Measurements from ENCODE around the gene TACR1.

TACR1 gene

GRCh38 chr2:75006041-75006440, 193.3 kb downstream of the TACR1 start:
- TF ChIP-seq CTCF (IDR thresholded peaks at IDR 0.05; ENCODE audit: control insufficient read depth, insufficient read depth, low read depth, low read length, missing control alignments): no peak
- no peak overlapping the region for H3K4me3 ChIP-seq (ENCODE audit: control insufficient read depth, low read depth, low read length)
- no peak for DNase-seq (ENCODE audit: low read depth)

GRCh38 chr2:75003773-75004172, 195.5 kb downstream of the TACR1 start:
- no peak overlapping the region for H3K4me3 ChIP-seq (ENCODE audit: control insufficient read depth, low read depth, low read length)
- DNase-seq (ENCODE audit: low read depth): no peak
- no peak for TF ChIP-seq CTCF (IDR thresholded peaks at IDR 0.05; ENCODE audit: control insufficient read depth, insufficient read depth, low read depth, low read length, missing control alignments)

- TF ChIP-seq CTCF (IDR thresholded peaks at IDR 0.05; ENCODE audit: control insufficient read depth, insufficient read depth, low read depth, low read length, missing control alignments): no peak
- no peak overlapping the region for H3K4me3 ChIP-seq (ENCODE audit: control insufficient read depth, low read depth, low read length)
- no peak for DNase-seq (ENCODE audit: low read depth)
Measured at GRCh38 chr2:75003276-75003675, 196.0 kb downstream of the TACR1 start.

GRCh38 chr2:75002007-75002406, 197.3 kb downstream of the TACR1 start:
- no peak for DNase-seq (ENCODE audit: low read depth)

GRCh38 chr2:74999468-74999867, 199.9 kb downstream of the TACR1 start:
- TF ChIP-seq CTCF (IDR thresholded peaks at IDR 0.05; ENCODE audit: control insufficient read depth, insufficient read depth, low read depth, low read length, missing control alignments): no peak
- H3K4me3 ChIP-seq (ENCODE audit: control insufficient read depth, low read depth, low read length): no peak overlapping the region
- no peak for DNase-seq (ENCODE audit: low read depth)

More at GRCh38 chr2:75002007-75002406, 197.3 kb downstream of the TACR1 start:
- no peak for TF ChIP-seq CTCF (IDR thresholded peaks at IDR 0.05; ENCODE audit: control insufficient read depth, insufficient read depth, low read depth, low read length, missing control alignments)
- H3K4me3 ChIP-seq (ENCODE audit: control insufficient read depth, low read depth, low read length): no peak overlapping the region

Data from AG09309 (cell line).